HG02798 (cell line): ENCODE data around the gene MNAT1.

Experiments used
- ATAC-seq: cut with Tn5 transposase; IDR thresholded peaks from one replicate; pipeline ENCODE4 v1.9.1; 2021; ENCODE audit warnings: mild to moderate bottlenecking; ENCODE audit not compliant: unreplicated experiment, poor library complexity

MNAT1 gene

GRCh38 chr14:61003571-61003970 is 269.0 kb downstream of the MNAT1 start:
- no peak for ATAC-seq

- ATAC-seq, result no peak
Measured at GRCh38 chr14:61019537-61019936, 285.0 kb downstream of the MNAT1 start.
